ENCODE measurements around the gene NAP1L4.

The NAP1L4 gene

DNA sequence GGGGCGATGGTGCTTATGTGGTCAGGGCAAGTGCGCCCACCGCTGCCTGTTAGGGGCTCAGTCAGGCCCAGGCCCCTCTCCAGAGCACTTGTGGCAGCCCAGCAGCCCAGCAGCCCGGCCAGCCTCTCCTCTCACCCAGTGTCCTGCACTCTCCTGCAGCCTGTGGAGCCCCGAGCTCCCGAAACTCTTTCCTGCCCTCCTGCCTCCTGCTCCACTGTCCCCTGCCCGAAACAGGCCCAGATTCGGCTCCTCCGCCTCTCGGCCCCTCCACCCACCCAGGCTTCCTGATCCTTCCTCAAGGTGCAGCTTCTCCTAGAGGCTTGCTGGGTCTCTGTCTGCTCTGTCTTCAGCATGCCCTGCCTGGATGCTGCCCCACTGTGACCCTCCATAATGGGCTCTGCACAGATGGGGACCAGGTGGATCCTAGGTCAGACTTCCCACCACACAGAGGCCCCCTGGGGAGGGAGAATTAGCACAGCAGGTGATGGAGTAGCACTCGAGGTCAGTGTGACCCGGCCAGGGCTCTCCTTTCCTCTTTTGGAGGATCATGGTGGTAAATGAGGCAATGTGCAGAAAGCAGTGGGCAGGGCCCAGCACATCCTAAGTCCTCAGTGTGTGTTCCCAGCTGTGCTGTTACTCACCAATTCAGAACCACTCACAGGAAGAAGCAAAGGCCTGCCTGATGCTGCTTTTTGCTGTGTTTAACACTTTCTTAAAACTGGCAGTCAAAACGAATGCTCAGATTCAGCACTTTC, 18.6 kb upstream of the NAP1L4 start:
- DNase-seq (ENCODE audit: low spot score): no peak

DNA sequence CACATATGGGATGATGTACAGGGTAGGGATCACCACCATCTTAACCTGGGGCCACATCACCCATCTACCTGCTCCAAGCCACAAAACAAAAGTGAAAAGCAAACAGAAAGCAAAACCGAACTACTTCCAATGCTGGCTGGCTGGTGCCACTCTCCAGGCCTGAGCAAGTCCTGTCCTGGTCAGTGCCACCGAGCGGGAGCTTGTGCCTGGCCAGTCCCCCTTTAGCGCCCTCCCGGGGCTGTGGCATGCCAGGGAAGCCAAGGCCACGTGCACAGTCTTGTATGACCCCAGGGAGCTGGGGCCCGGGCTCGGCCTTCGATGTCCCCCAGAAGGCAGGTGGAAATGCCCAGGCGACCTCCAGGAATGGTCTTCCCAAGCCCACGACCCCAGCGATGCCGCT, 17.9 kb upstream of the NAP1L4 start:
- no peak for DNase-seq (ENCODE audit: low spot score)

DNA sequence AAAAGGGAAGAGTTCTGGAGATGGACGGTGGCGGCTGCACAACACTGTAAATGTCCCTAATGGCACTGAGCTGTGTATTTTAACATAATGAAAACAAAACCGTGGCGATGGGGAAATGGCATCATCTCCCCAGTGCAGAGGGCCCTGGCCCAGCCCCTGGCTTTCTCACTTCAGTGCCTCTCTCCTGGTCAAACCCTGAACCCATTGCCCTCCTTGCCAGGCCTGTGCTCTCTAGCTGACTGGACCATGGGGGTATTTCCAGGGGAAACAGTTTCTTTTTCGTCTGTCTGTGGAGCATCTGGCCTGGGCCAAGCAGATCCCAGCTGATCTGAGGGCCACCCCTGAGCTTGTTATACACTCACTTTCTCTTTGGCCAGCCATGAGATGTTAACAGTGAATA, 17.4 kb upstream of the NAP1L4 start:
- no peak for DNase-seq (ENCODE audit: low spot score)

DNA sequence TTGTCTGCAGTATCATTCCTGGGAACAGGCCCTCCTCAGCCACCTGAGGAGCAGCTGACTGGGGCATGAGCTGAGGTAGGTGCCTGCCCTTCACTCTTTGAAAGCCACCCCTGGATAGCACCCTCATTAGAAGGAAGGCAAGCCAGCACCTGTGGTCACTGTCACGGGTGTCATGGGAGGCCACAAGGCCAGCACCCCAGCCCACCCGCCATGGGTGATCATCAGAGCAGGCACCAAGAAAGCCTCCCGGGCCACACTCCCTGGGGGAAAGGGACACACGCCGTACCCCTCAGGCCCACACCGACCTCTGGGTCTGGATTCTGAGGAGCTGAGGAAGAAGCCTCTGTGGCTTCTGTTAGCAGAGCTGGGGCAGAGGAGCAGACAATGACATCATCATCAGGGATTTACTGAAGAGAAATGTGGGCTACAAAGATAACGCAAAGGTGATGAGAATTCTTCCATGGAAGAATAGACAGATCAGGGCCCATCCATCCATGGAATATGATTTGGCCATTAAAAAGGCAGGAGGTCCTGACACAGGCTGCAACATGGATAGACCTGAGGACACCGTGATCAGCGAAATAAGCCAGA, 16.7 kb upstream of the NAP1L4 start:
- no peak for DNase-seq (ENCODE audit: low spot score)

DNA sequence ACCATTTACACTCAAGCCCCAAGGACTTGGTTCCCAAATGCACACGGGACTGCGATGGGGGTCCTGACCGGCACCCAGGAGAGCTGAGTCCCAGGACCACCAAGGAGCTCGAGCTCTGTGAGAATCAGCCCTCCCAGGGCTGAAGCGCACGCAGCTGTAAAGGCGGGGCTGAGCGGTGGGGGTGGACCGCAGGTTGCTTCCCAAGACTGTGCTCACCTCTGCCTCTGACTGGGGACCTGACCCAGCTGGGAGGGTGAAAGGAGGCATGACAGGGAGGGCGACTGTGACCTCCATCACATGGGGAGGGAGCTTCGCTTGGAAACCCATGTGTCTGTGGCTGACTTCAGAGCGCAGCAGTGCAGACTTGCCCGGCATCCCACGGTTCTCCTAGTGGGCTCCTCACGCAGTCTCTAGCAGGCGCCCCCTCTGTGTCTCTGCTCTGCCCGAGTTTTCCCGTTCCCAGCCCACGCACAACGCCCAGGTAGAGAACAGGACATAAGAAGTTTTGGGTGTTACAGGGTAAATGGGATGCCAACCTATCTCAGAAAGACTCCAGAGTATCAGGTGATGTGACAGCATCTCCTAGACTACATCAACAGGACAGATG, 15.4 kb upstream of the NAP1L4 start:
- no peak for DNase-seq (ENCODE audit: low spot score)

DNA sequence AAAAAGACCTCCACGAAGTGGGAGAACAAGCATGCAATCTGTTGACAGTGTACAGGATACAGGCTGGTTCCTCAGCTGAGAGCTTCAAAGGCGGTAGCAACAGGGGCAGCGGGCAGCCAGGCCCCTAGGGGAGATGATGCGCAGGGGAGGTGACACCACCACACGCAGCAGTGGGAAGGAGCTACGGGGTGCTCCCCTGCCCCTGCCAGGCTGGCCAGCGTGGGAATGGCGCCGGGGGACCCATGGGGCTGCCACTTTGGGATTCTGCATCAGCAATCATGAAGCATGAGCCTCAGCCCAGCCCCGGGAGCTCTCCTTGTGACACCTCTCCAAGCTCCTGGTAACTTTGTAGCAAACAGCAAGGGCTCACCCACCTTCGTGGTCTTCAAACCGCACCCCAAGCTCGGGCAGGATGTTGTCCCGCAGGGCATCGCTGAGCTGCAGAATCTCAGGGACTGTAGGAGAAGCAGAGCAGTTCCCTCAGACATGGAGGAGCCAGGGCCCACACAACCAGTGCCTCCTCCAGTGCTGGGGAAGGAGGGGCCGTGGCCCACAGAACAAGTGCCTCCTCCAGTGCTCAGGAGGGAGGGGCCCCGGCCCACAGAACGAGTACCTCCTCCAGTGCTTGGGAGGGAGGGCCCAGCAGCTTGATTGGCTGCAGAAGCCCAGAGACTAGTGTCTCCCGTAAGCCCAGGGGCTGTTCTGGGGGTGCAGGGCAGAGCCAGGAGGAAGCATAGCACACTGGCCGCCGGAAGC, 14.6 kb upstream of the NAP1L4 start:
- DNase-seq (ENCODE audit: low spot score): no peak

DNA sequence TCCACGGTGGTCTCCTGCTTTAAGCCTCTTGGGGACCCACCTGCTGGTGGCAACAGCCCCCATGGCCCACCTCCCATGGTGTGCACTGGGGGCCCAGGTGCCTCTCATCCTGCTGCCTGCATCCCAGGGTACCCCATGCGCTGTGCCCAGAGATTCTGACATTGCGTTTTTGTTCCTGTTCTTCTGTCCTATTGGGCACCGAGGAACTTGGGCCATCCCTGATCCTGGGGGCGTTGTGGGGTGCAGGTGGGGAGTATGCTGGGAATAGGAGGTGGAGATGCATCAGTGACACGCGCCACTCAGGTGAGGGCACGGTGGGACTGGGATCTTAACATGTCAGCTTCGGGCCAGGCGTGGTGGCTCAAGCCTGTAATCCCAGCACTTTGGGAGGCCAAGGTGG, 12.4 kb upstream of the NAP1L4 start:
- DNase-seq (ENCODE audit: low spot score): no peak

DNA sequence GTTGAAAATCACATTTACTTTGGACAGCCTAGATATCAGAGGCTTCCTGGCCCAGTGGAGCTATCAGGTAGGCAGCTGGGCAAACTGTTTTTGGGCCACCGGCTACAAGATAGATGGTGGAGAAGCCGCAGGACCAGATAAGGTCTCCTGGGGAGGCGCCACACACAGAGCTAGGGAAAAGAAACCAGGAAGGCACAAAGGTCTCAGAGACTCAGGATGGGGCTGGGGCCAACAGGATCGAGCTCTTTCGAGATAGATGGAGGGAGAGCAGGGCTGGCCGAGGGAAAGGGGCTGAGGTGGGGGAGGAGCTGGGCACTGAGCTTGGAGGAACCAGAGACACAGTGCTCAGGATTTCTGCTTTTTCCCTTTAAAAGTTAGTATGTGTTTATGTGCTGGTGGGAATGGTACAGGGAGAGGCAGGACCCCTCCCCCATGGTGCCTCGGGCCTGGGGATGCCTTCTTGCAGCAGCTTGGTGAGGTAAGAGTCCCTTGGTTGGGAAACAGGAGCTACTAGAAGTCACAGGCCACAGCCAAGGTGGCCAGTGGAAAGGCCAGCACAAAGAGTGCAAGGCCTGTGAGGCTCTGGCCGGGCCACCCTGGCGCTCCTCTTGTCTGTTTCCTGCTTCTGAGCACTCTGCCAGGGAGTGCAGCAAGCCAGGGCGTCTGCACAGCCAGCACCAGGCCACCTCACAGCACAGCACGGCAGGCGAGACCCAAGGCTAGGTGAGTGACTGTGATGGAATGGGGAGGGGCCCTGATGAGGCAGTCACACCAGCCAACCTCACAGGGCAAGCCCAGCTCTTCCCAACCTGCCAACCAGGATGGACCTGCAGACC, 11.5 kb upstream of the NAP1L4 start:
- no peak for DNase-seq (ENCODE audit: low spot score)

DNA sequence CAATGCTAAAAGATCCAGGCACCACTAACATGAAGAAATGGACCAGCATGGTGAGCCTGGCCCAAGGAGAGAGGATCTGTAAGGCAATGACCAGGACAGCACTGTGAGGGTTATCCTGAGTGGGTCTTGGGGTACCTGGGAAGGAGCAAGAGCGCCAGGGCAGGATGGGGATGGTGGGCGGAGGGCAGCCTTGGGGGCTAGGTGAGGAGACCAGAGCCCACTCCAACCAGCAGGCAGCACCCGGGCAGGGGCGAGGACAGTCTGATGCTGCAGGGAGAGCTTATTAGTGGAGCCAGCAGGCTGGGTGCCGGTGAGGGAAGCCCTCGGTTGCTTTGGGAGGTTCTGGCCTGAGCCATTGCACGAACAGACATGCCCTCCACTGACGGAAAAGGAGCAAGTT, 10.7 kb upstream of the NAP1L4 start:
- DNase-seq (ENCODE audit: low spot score): no peak

DNA sequence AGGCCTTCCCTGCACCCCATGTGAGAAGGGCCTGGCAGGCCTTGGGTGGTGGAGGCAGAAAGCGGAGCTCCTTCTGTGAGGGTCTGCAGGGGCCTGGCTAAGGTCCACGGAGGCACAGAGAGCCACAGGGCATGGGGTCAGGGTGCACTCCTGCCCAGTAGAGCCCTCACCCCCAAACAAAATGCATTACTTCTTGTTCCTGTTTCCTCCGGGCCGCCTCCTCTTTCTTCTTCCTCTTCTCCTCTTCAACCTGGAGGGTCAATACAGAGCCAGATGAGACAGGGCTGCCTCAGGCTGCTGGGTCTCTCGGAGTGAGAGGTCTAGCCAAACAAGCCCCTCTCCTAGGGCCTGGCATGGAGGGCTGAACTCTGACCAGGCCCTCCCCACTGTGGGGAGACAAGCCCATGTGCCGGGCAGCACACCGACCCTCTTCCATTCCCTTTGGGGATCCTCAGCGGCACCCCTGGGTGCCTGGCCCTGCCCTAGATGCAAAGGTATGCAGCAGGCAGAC, 10.3 kb upstream of the NAP1L4 start:
- no peak for DNase-seq (ENCODE audit: low spot score)

DNA sequence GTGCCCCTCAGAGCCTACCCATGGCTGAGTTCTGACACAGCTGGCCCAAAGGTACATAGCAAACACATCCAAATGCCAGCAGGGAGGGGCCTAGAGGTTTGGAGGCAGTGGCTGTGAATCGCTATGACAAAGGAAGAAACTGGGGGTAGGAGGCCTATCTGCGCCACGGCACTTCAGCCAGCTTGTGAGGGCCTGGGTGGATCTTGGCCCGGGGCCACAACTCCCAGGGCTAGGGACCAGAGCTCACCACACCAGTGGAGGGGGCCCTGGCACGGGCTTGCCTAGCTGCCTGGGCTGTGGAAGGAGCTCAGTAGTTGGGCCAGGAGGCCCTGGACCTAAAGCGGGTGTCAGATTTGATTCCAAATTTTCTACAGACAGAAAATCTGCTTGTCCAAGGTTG, 9.4 kb upstream of the NAP1L4 start:
- DNase-seq (ENCODE audit: low spot score): no peak

DNA sequence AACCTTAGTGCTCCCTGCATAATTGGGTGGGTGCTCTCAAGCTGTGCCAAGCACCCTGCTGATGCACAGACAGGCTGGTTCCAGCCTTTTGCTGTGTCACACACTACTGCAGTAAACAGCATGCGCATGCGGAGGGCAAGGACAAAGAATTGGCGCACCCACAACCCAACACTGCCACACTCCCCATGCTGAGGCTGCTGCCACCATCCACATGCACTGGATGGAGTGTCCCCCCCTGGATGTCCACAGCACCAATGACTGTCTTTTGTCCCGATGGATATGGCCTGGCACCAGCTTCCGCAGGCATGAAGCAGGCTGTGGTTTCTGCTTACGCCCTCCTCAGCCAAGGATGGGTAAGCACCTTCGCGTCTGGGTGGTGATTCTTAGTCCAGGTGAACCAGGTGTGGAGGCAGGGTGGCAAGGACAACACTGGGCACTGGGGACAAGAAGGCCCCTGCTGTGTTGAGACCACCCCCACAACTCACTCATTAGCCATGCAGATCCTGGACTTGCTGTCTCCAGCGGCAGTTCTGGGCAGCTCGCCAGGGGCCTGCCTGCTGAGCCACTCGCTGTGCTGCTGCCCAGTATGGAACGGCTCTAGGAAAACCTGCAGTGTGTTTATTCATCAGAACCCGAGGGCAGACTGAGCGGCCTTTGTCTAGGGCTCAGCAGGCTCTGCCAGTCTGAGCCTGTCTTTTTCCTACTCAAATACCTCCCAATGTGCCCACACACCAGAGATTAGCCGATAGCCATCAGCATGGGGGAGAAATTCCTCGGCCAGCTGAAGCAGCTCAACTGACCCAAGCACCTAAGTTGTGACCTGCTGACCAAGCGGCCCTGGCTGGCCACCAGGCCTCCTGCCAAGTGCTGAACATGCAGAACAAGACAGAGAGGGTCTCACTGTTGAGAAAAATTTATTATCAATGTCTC, 8.2 kb upstream of the NAP1L4 start:
- no peak for DNase-seq (ENCODE audit: low spot score)

DNA sequence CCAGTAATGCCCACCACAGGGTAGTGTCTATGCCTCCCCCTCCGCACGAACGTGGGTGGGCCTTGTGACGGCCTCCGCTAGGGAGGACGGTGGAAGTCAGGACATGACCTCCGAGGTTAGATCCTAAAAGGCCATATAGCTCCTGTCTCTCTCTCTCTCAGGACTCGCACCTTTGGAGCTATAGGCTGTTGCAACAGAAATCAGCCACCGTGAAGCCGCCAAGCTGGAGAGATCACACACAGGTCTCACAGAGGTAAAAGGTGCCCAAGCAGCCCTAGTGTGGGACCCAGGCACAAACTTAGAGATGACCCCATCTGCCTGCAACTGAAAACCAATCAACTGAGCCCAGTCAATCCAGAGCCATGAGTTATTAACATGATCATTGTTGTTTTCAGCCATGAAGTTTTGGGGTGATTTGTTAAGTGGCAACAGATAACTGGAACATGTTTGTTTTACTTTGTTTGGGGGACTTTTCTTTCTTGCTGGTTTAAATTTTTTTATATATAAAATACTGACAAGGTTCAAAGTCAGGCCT, 7.4 kb upstream of the NAP1L4 start:
- DNase-seq (ENCODE audit: low spot score): no peak

DNA sequence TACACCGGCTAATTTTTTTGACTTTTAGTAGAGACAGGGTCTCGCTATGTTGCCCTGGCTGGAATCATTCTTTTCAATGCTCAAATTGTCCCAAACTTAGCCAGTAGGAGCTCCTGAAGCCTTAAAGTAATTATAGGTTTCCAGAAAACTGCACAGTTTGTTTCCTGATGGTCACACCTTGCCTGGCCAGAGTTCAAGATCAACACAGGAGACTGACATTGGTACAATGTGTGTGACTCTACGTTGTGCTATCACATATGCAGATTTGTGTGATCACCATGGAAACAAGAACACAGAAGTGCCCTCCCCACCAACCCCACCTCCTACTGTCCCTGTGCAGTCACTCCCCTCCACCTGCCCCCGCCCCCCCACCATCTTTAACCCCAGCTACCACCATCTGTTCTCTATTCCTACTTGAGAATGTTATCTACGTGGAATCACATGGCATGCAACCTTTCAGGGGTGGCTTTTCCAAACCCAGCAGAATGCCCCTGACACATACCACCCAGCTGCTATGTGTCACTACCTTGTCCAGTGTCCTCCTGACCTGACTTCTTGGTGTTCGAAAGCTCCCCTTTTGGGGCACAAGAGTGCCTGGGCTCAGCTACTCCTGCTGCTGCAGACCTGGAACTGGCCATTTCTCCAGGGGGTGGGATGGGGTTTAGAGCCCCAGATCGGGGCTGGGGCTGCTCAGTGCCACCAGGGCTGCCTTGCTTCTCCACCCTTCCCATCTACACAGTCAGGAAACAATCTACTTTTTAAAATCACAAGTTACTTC, 6.1 kb upstream of the NAP1L4 start:
- DNase-seq (ENCODE audit: low spot score): no peak

DNA sequence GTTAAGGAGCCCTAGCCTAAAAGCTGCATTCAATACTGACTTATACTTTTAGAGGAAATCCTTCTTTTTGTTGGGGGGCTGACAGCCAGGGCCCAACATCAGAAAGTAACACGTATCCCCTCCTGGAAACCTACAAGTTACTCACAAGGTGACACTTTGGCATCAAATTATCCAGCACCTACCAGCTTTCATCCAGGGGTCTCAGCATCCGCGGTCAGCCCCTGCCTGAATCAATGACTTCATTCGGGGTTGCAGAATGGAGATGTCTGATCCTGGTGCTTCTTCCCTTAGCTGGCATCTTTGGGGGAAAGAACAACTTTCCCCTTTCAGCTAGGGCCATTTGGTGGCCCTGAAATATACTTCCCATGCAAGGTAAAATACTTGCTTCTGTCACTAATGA, 5.3 kb upstream of the NAP1L4 start:
- no peak for DNase-seq (ENCODE audit: low spot score)

DNA sequence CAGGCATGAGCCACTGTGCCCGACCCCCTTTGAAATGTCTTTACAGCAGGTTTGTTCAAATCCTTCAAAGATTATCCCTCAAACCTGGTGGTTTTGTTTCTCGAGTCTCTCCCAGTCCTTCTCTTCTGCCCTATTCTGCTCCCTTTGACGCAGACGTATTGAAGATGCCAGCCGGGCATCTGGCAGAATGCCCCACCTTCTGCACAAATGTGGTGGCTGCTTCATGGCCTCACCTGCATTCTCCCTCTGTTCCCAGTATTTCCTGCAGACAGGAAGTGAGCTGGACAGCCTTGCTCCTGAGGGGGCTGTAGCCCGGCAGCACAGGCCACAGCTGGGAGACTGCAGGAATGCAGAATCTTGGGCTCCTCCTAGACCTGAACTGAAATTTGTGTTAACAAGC, 4.8 kb upstream of the NAP1L4 start:
- DNase-seq (ENCODE audit: low spot score): no peak

DNA sequence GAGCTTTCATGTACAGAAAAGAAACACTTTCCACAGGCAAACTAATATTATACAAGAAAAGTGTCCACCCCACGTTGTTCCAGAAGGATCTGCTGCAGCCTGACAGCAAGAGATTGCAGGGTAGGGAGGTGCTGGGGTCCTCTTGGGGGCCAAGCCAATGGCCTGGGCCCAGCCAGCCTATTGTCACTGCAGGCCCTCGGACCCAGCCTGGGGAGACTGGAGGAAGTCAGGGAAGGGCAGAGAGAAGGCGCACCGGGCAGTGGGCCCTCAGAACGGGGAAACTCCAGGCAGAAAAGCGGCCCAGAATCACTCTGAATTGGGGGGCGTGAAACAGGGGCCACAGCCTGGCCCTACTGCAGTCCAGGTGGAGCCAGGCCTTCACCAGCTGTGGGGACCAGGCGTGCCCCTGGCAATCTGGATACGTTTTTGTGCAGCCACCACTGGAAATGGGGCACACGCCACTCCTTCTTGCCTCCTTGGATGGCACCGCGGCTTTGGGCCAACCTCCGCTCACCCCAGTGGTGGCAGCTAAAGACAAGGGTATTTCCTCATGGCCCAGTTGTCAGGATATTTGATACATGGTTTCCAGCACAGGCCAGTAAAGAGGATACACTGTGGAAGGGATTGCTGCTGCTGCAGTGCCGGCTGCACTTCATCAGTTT, 3.9 kb upstream of the NAP1L4 start:
- DNase-seq (ENCODE audit: low spot score): no peak

DNA sequence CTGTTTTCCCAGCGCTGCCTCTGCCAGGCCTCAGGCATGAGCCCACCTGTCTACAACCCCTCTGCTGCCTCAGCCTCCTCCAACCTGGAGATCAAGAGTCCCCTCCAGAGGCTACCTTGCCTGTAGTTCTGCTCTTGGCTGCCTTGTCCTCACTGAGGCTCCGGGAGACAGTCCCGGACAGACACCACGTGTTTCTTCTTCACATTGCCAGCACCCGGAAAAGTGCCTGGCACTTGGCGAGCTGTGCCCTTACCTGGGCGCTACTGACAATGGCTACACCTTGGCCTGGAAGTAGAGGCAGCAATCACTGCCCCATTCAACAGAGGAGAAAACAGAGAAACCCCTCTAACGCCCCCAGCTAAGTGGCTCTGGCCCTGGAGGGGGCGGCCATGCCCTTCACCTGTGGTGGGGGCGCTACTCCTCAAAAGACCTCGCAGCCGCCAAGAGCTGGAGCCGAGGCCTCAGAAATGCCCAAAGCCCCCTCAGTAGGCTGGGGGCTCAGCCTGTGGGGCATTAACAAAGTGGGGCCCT, 3.0 kb upstream of the NAP1L4 start:
- no peak for DNase-seq (ENCODE audit: low spot score)

DNA sequence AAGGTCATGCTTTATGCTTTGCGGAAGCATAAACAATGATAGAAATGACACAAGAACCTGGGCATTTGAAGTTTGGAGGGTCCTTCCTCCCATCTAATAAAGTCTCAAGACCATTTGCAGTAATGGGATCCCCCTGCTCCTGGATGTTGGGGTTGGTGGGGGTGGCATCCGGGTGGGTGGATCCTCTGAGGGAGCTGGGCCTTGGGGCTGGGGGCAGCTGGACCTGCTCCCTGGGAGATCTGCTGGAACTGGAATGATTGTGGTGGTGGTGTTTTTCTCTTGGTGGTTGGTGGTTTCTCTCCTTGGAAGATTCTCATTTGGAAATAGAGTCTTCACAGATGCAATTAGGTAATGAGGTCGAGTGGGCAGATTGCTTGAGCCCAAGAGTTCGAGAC, 2.2 kb upstream of the NAP1L4 start:
- DNase-seq (ENCODE audit: low spot score): no peak
